ENCODE data around the gene PTX4. TPM values are rescaled to one million over a fixed set of nuclear protein-coding genes. Genes with fewer than 3 reads are reported as not detected.

The PTX4 gene
- polyA plus RNA-seq, 1 of the 3 experiments (the other 2 are of a cell fraction): not detected

- Histone ChIP-seq H3K9me3 (no peaks in the 10 kb centered on the region), H3K9me2 (no peaks in the 10 kb centered on the region), H3K27me3 (ENCODE audit: insufficient read depth) (no peaks in the 10 kb centered on the region), H3K4me1 (ENCODE audit: control insufficient read depth in 1 of 2, insufficient read depth in 2 of 2, low read depth in 1 of 2, low read length in 1 of 2) (peaks cover 0 to 19% of the 10 kb centered on the region in 2 experiments; a peak in 2 of 4 replicates), H3K4me2 (no peak overlapping the region), H3K79me2 (ENCODE audit: insufficient read depth) (no peaks in the 10 kb centered on the region), H4K20me1 (ENCODE audit: insufficient read depth) (no peaks in the 10 kb centered on the region), H2AFZ (ENCODE audit: low read depth) (no peak overlapping the region), H3K27ac (ENCODE audit: low read depth in 2 of 2, low read length in 1 of 2) (no peak overlapping the region), H3K36me3 (replicated peaks in 1 of 2; ENCODE audit: control insufficient read depth in 1 of 2, insufficient read depth in 2 of 2, low read length in 1 of 2) (no peaks in the 10 kb centered on the region), H3K4me3 (ENCODE audit: low read depth in 2 of 2, low read length in 1 of 2) (no peak overlapping the region), H3K9ac (no peak overlapping the region), H3F3A (replicated peaks; ENCODE audit: insufficient read depth) (no peaks in the 10 kb centered on the region)
- 89% methylated on average over 23 of the region's 44 CpGs for WGBS (ENCODE audit: low lambda C conversion rate)
- CTCF ChIA-PET: interaction anchor here (1.6 kb wide), 1 partner anchor 96 kb away, joined by 3 read pairs; no protein-coding TSS in a partner anchor
- DNase-seq: no peak
- TF ChIP-seq GATA2 (CRISPR knock-in tag; IDR thresholded peaks at IDR 0.05): no peak
- POLR2A ChIA-PET: no interaction called here
These were observed 37.3 kb upstream of the PTX4 start for GRCh38 chr16:1525871-1526607.

GRCh38 chr16:1524366-1524765 is 35.6 kb upstream of the PTX4 start:
- CTCF ChIA-PET: interaction anchor here (1.4 to 1.6 kb wide), 2 partner anchors 10 to 14 kb away, joined by 5 read pairs; no protein-coding TSS in a partner anchor
- Histone ChIP-seq H2AFZ (ENCODE audit: low read depth) (no peak overlapping the region), H3K4me1 (ENCODE audit: control insufficient read depth in 1 of 2, insufficient read depth in 2 of 2, low read depth in 1 of 2, low read length in 1 of 2) (peaks cover 0 to 7% of the 10 kb centered on the region in 2 experiments; a peak in 1 of 4 replicates), H4K20me1 (ENCODE audit: insufficient read depth) (no peaks in the 10 kb centered on the region), H3K79me2 (ENCODE audit: insufficient read depth) (no peaks in the 10 kb centered on the region), H3K36me3 (replicated peaks in 1 of 2; ENCODE audit: control insufficient read depth in 1 of 2, insufficient read depth in 2 of 2, low read length in 1 of 2) (peaks cover 0 to 3% of the 10 kb centered on the region in 2 experiments), H3K4me2 (no peak overlapping the region), H3K9ac (no peak overlapping the region), H3K27ac (ENCODE audit: low read depth in 2 of 2, low read length in 1 of 2) (no peak overlapping the region), H3K27me3 (ENCODE audit: insufficient read depth) (no peaks in the 10 kb centered on the region), H3F3A (replicated peaks; ENCODE audit: insufficient read depth) (no peaks in the 10 kb centered on the region), H3K4me3 (ENCODE audit: low read depth in 2 of 2, low read length in 1 of 2) (no peak overlapping the region), H3K9me3 (no peaks in the 10 kb centered on the region), H3K9me2 (no peaks in the 10 kb centered on the region)
- POLR2A ChIA-PET: no interaction called here
- no peak for DNase-seq
- WGBS (ENCODE audit: low lambda C conversion rate): 86% methylated on average over 23 of the region's 26 CpGs
- TF ChIP-seq SIN3A (IDR thresholded peaks at IDR 0.05; ENCODE audit: borderline replicate concordance, low read depth, low read length): no peak
- no peak for TF ChIP-seq EZH2phosphoT487 (IDR thresholded peaks at IDR 0.05; ENCODE audit: borderline replicate concordance, low read depth)
- TF ChIP-seq EP300 (IDR thresholded peaks at IDR 0.05; ENCODE audit: borderline replicate concordance in 1 of 2, low read depth in 1 of 2, low read length in 1 of 2): no peak
- no peak for TF ChIP-seq MAX (IDR thresholded peaks at IDR 0.05; ENCODE audit: low read depth)
- TF ChIP-seq RXRA (IDR thresholded peaks at IDR 0.05; ENCODE audit: borderline replicate concordance, low read depth): no peak
- no peak for TF ChIP-seq POLR2AphosphoS5 (IDR thresholded peaks at IDR 0.05; ENCODE audit: low read depth, low read length)
- no peak for TF ChIP-seq SMC3 (IDR thresholded peaks at IDR 0.05; ENCODE audit: low read depth, low read length)
- no peak for TF ChIP-seq NRF1 (IDR thresholded peaks at IDR 0.05; ENCODE audit: low read depth, low read length)
- no peak for TF ChIP-seq FOXJ3 (CRISPR knock-in tag; IDR thresholded peaks at IDR 0.05)
- TF ChIP-seq FOXM1 (IDR thresholded peaks at IDR 0.05; ENCODE audit: low read depth): no peak
- TF ChIP-seq MEF2A (IDR thresholded peaks at IDR 0.05; ENCODE audit: borderline replicate concordance, low read depth): no peak
